ENCODE measurements around the gene ZNF212. TPM values are rescaled to one million over a fixed set of nuclear protein-coding genes. Genes with fewer than 3 reads are reported as not detected.

ZNF212 gene
- total RNA-seq, 1 experiment from 2014 or later: 9.7 TPM

DNA sequence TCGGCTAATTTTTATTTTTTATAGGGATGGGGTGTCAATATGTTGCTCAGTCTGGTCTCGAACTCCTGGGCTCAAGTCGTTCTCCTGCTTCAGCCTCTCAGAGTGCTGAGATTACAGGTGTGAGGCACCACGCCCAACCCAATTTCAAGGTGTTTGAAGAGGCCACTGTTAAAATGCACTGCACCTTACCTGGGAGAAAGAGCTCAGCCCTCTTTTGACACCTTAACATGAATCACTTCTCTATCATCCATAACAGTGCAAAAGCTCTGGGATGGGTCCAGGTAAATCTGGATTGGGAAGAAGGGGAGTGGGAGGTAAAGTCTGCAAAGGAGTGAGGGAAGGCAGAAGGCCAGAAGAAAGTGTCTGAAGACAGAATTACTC is 44.7 kb upstream of the ZNF212 start:
- ChIA-PET POLR2A (ENCODE audit: unreplicated experiment) (interaction anchor here (0.5 to 1.6 kb wide), 3 partner anchors 54 to 90 kb away, joined by 4 to 6 read pairs (median 5); no protein-coding TSS in a partner anchor), CTCF (interaction anchor here (0.5 to 1.6 kb wide), 12 partner anchors 29 to 217 kb away, joined by 3 to 5 read pairs (median 3); no protein-coding TSS in a partner anchor)
- Histone ChIP-seq H3K27ac (ENCODE audit: low read length) (no peak overlapping the region), H3K4me1 (ENCODE audit: insufficient read depth, low read length) (peaks cover 32% of the 10 kb centered on the region), H3K9me2 (replicated peaks; ENCODE audit: low read length) (no peaks in the 10 kb centered on the region), H4K20me1 (ENCODE audit: low read length) (no peaks in the 10 kb centered on the region), H3K9ac (ENCODE audit: low read length) (peak overlapping the region; percentile 90), H3K9me3 (ENCODE audit: low read length) (no peaks in the 10 kb centered on the region), H3K4me3 (ENCODE audit: low read length) (peak overlapping the region; percentile 84), H3K4me2 (ENCODE audit: low read length) (peak overlapping the region; percentile 87), H2AFZ (ENCODE audit: low read length) (peak overlapping the region; percentile 95), H3K27me3 (ENCODE audit: low read length) (no peaks in the 10 kb centered on the region), H3F3A (ENCODE audit: low read length, unreplicated experiment) (no peaks in the 10 kb centered on the region), H3K36me3 (ENCODE audit: low read depth, low read length) (peaks cover 5% of the 10 kb centered on the region; the same call in 1 of the 2 replicates), H3K79me2 (ENCODE audit: low read length) (peaks cover 33% of the 10 kb centered on the region)
- ATAC-seq: no peak
- DNase-seq: no peak
- TF ChIP-seq EZH2 (IDR thresholded peaks at IDR 0.05; ENCODE audit: low read length, unreplicated experiment) (no peak), EZH2phosphoT487 (IDR thresholded peaks at IDR 0.05; ENCODE audit: borderline replicate concordance, low read length) (no peak)
- TF ChIP-seq, protein P1, sequence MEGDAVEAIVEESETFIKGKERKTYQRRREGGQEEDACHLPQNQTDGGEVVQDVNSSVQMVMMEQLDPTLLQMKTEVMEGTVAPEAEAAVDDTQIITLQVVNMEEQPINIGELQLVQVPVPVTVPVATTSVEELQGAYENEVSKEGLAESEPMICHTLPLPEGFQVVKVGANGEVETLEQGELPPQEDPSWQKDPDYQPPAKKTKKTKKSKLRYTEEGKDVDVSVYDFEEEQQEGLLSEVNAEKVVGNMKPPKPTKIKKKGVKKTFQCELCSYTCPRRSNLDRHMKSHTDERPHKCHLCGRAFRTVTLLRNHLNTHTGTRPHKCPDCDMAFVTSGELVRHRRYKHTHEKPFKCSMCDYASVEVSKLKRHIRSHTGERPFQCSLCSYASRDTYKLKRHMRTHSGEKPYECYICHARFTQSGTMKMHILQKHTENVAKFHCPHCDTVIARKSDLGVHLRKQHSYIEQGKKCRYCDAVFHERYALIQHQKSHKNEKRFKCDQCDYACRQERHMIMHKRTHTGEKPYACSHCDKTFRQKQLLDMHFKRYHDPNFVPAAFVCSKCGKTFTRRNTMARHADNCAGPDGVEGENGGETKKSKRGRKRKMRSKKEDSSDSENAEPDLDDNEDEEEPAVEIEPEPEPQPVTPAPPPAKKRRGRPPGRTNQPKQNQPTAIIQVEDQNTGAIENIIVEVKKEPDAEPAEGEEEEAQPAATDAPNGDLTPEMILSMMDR (conservative IDR thresholded peaks at IDR 0.05; ENCODE audit: low read depth, low read length): no peak
- intact Hi-C loops (cut with micrococcal nuclease): loop anchor here (2.0 to 10.0 kb wide), 2 partner anchors 46 to 210 kb away; no protein-coding TSS in a partner anchor
- no TSS peak for BruUV-seq (replicated peaks)

DNA sequence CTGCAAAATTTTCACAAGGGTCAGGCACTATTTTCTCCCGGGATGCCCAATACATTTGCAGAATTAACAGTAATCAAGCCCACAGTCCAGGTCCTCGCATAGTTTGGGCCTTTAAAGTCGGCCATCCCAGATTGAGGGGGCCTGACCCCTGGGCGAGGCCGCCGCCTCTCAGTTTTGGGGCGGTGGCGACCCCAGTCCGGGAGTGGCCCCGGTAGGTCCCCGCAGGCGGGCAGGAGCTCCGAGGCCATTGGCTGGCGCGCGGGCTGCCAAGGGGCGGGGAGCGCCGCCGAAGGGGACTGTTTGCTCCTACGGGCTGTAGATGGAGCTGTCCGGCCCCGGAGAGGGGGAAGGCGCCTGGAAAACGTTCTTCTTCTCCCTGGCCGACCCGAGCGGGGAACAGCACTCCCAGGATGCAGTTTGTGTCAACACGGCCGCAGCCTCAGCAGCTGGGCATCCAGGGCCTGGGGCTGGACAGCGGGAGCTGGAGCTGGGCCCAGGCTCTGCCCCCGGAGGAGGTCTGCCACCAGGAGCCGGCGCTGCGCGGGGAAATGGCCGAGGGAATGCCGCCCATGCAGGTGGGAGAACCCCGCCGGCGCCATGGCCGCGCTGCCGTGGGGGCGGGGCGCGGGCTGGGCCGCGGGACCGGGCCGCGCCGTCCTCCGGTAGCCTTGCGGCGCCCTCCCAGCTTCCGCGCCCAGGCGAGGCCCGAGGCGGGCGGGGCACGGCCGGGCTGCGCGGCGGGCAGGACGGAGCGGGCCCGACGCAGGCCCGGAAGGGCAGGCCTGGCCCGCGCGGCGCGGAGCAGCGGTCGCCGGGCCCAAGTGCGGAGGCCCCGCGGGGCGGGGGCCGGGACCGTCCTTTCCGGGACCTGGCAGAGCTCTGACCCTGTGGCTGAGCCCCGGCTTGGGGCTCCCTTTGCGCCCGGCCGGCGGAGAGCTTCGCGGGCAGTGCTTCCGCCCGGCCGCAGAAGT is 44.0 kb upstream of the ZNF212 start, which contains the start of gene ZNF282:
Gene ZNF282, plus strand, starts transcription at position 367 of the 971 bp plus-strand sequence. Its CDS starts 44 bp downstream, at position 411.
- Histone ChIP-seq H3F3A (ENCODE audit: low read length, unreplicated experiment) (no peaks in the 10 kb centered on the region), H3K27ac (ENCODE audit: low read length) (peak within 1 kb of the TSS; percentile 66), H3K4me1 (ENCODE audit: insufficient read depth, low read length) (peaks cover 37% of the 10 kb centered on the region), H3K4me2 (ENCODE audit: low read length) (peak within 1 kb of the TSS; percentile 92), H3K9ac (ENCODE audit: low read length) (peak within 1 kb of the TSS; percentile 90), H3K4me3 (ENCODE audit: low read length) (peak within 1 kb of the TSS; percentile 92), H3K27me3 (ENCODE audit: low read length) (no peaks in the 10 kb centered on the region), H3K79me2 (ENCODE audit: low read length) (peaks cover 39% of the 10 kb centered on the region), H3K36me3 (ENCODE audit: low read depth, low read length) (peaks cover 9% of the 10 kb centered on the region; the same call in 1 of the 2 replicates), H2AFZ (ENCODE audit: low read length) (peak within 1 kb of the TSS; percentile 95), H3K9me2 (replicated peaks; ENCODE audit: low read length) (no peaks in the 10 kb centered on the region), H4K20me1 (ENCODE audit: low read length) (no peaks in the 10 kb centered on the region), H3K9me3 (ENCODE audit: low read length) (no peaks in the 10 kb centered on the region)
- intact Hi-C loops (cut with micrococcal nuclease): loop anchor here (2.0 to 10.0 kb wide), 2 partner anchors 47 to 209 kb away; no protein-coding TSS in a partner anchor
- BruUV-seq (replicated peaks): no TSS peak
- CTCF ChIA-PET: interaction anchor here (0.5 to 1.6 kb wide), 12 partner anchors 30 to 217 kb away, joined by 3 to 5 read pairs (median 3); no protein-coding TSS in a partner anchor
- POLR2A ChIA-PET (ENCODE audit: unreplicated experiment): interaction anchor here (0.5 to 1.6 kb wide), 6 partner anchors 9 to 130 kb away, joined by 3 to 6 read pairs (median 4); no protein-coding TSS in a partner anchor
- ATAC-seq: peak; percentile 89
- no peak for TF ChIP-seq EZH2phosphoT487 (IDR thresholded peaks at IDR 0.05; ENCODE audit: borderline replicate concordance, low read length)
- TF ChIP-seq, protein P1 (conservative IDR thresholded peaks at IDR 0.05; ENCODE audit: low read depth, low read length): peak; percentile 68
- DNase-seq: peak; percentile 89

Measured in PC-3 (cell line).